Measurements from ENCODE around the gene KIF7. TPM values are rescaled to one million over a fixed set of nuclear protein-coding genes. Genes with fewer than 3 reads are reported as not detected.

KIF7 gene
- total RNA-seq, 4 donors from 2014 or later = 2.0 to 17.3 (median 11.3) TPM

GRCh38 chr15:89631902-89632264, 23.4 kb downstream of the KIF7 start:
- intact Hi-C loops (cut with DNase I; ENCODE audit: low total_unique reads) = no loop called here
- H3K4me3 ChIP-seq = no peak overlapping the region
- no peak for DNase-seq
- no peaks in the 10 kb centered on the region for H3K4me1 ChIP-seq
- H3K36me3 ChIP-seq = no peaks in the 10 kb centered on the region
- TF ChIP-seq, protein P1, sequence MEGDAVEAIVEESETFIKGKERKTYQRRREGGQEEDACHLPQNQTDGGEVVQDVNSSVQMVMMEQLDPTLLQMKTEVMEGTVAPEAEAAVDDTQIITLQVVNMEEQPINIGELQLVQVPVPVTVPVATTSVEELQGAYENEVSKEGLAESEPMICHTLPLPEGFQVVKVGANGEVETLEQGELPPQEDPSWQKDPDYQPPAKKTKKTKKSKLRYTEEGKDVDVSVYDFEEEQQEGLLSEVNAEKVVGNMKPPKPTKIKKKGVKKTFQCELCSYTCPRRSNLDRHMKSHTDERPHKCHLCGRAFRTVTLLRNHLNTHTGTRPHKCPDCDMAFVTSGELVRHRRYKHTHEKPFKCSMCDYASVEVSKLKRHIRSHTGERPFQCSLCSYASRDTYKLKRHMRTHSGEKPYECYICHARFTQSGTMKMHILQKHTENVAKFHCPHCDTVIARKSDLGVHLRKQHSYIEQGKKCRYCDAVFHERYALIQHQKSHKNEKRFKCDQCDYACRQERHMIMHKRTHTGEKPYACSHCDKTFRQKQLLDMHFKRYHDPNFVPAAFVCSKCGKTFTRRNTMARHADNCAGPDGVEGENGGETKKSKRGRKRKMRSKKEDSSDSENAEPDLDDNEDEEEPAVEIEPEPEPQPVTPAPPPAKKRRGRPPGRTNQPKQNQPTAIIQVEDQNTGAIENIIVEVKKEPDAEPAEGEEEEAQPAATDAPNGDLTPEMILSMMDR (IDR thresholded peaks at IDR 0.05) = no peak
- no peak for TF ChIP-seq POLR2A (IDR thresholded peaks at IDR 0.05)
- no peaks in the 10 kb centered on the region for H3K9me3 ChIP-seq
- no peaks in the 10 kb centered on the region for H3K27me3 ChIP-seq
- no peak overlapping the region for H3K27ac ChIP-seq

DNA sequence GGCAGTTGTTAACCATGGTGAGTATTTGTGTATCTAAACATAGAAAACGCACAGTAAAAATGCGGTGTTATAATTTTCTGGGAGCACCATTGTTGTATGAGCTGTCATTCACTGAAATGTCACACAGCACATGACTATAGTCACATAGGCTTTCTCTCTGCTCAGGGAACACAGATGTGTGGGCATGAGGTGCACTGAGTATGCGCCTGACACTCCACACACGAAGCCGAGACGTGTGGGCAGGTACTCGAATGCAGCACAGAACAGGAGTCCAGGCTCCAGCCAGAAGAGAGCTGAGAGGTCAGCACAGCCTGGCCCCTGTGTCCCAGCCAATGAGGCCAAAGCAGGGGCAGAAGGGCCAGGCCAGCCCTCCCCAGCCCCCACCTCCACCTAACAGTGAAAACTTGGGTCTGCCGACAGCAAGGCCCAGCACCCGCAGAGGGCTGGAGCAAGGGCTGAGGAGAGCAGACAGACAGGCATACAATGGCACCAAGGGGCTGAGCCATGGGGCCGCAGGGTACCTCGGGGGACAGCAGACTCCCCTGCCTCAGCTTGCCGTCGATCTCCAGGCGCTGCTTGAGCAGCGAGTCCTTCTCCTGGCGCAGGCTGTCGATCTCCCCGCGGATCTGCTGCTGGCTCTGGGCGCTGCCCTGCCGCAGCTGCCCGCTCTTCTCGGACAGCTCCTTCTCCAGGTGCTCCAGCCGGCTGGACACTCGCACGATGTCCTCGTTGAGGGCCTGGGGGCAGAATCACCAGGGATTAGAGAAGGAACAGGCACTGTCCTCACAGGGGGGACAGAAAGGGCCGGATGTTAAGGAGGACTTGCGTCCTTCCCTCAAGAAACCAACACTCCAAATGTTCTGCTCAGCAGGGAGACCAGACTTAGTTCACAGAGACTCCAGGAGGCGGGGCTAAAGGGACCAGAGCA, 24.0 kb downstream of the KIF7 start:
- TF ChIP-seq POLR2A (IDR thresholded peaks at IDR 0.05) = no peak
- TF ChIP-seq, protein P1 (IDR thresholded peaks at IDR 0.05) = no peak
- no peak for DNase-seq
- Histone ChIP-seq H3K27me3 (no peaks in the 10 kb centered on the region), H3K36me3 (no peaks in the 10 kb centered on the region), H3K4me1 (no peaks in the 10 kb centered on the region), H3K27ac (no peak overlapping the region), H3K4me3 (no peak overlapping the region), H3K9me3 (no peaks in the 10 kb centered on the region)
- intact Hi-C loops (cut with DNase I; ENCODE audit: low total_unique reads) = no loop called here

GRCh38 chr15:89630260-89630659, 25.0 kb downstream of the KIF7 start:
- no peak overlapping the region for H3K27ac ChIP-seq
- H3K9me3 ChIP-seq = no peaks in the 10 kb centered on the region
- intact Hi-C loops (cut with DNase I; ENCODE audit: low total_unique reads) = no loop called here
- TF ChIP-seq, protein P1 (IDR thresholded peaks at IDR 0.05) = no peak
- no peak for TF ChIP-seq POLR2A (IDR thresholded peaks at IDR 0.05)
- H3K27me3 ChIP-seq = no peaks in the 10 kb centered on the region
- no peak overlapping the region for H3K4me3 ChIP-seq
- H3K4me1 ChIP-seq = no peaks in the 10 kb centered on the region
- no peaks in the 10 kb centered on the region for H3K36me3 ChIP-seq
- DNase-seq = no peak

- H3K27ac ChIP-seq = no peak overlapping the region
- no peaks in the 10 kb centered on the region for H3K27me3 ChIP-seq
- H3K4me3 ChIP-seq = no peak overlapping the region
- intact Hi-C loops (cut with DNase I; ENCODE audit: low total_unique reads) = no loop called here
- TF ChIP-seq POLR2A (IDR thresholded peaks at IDR 0.05) = no peak
- TF ChIP-seq, protein P1 (IDR thresholded peaks at IDR 0.05) = no peak
- H3K36me3 ChIP-seq = no peaks in the 10 kb centered on the region
- no peaks in the 10 kb centered on the region for H3K4me1 ChIP-seq
- no peak for DNase-seq
- no peaks in the 10 kb centered on the region for H3K9me3 ChIP-seq
Measured at GRCh38 chr15:89629829-89630228, 25.4 kb downstream of the KIF7 start.
